NCI-H748 (cell line): ENCODE results near the gene PFKM.

Experiments
- DNase-seq: peaks from one replicate; lab custom pipeline; 2025; ENCODE audit not compliant: unreplicated experiment; lab: John Stamatoyannopoulos, UW

PFKM gene

DNA sequence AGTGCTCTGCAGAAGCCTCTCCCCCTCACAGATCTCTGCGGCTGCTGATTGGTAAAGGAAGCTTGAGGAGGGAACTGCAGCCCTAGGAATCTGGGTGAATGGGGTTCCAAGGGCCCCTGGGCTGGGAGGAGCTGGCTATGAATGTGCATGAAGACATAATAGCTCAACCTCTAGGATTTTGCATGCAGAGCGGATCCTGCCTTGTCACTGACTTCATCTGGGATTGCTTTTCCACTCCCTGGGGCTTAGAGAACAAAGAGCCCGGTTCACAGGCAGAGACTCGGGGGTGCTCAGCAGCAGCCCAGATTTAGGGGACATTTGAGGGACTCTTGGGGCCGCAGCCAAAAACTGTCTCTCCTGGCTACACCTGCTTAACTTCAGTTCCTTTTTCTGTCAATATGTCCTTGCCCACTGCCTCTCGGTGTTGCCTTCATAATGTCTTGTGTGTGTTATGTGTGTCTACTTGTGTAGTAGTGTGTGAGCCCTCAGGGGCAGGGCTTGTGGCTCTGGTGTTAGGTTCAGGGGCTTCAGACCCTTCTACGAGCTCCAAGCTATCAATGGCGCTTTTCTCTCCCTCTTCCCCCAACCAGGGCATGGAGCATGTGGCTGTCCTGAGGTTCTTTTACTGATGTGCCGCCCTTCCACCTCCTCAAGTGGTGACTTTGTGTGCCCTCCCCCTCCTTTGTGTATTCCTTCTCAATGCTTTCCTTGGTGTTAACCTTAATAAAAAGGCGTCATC, 66.2 kb downstream of the PFKM start:
- no peak for DNase-seq

DNA sequence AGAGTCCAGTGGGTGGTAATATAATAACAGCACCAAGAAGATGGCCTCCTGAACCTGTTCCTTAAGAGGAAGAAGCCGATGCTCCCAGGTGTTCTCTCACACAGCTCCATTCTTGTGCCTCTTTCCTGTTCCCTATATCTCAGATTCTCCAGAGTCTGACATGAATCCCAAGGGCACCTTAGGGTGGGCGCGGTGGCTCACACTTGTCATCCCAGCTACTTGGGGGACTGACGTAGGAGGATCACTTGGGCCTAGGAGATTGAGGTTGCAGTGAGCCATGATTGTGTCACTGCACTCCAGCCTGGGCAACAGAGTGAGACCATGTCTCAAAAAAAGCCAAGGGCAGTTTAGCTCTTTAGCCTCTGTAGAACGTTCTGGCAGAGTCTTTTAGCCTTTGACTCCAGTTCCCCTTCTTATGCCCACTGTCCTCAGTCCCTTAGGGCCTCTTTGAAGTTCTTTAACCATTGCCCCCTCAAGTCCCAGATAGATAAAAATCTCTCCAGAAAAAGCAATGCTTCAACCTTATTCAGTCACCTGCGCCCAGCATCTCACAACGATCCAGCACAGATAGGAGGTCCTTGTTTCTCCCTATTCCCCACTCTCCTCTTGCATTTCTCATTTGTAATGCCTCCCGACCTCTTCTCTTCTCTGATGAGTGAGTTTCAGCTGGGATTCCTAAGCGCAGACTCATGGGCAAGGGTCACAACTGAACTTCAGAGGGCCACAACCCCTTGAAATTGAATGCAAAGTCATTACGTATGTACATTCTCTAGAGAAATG, 68.9 kb downstream of the PFKM start:
- DNase-seq, result no peak

DNA sequence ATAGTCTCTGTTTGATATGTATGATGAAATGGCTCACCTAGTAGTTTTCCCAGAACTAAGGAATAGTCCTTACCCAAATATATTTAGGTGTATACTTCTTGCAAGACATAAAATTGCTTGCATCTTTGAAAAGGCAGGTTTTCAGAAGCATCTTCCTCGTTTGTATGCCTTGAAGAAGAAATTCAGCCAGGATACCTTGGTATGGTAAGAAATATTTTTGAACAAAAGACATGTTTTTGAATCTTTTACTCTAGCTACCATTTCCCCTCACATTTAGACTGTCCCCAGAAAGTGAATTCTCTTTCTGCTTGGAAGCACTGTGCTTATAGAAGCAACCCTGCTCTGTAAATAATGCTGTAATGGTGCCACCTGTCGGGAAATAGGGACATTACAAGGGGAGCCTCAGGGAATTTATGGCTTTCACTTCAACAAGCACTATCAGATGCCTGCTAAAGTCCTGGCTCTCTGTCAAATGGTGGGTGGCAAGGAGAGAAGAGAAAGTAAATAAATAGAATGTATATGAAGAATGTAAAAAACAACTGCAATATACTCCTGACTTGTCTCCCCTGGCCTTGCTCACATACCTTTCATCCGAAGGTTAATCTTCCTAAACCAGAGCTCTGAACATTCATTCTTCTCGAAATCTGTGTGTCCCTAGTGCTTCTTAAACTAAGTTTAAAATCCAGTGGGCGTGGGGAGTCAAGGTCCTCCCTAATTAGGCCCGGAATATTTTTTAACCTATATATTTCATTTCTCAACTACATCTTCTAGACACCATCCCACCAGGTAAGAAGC, 70.4 kb downstream of the PFKM start:
- peak; percentile 66 for DNase-seq

DNA sequence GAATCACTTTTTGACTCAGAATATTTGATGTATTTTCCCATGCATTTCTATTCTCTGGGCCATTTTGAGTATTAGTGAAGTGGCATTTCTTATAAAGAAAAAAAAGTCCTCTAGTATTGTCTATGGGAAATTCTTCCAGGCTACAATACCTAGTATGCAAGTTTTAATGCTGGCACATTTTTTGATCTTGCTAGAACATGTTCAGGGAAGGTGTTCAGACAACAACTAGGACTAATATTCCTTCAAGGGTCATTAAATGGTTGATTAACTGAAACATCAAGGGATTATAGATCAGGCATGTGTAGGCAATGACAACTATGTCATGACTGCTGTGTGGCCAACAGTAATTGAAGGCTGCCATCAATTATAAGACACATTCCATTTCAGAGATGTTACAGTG, 71.9 kb downstream of the PFKM start:
- DNase-seq, result no peak

DNA sequence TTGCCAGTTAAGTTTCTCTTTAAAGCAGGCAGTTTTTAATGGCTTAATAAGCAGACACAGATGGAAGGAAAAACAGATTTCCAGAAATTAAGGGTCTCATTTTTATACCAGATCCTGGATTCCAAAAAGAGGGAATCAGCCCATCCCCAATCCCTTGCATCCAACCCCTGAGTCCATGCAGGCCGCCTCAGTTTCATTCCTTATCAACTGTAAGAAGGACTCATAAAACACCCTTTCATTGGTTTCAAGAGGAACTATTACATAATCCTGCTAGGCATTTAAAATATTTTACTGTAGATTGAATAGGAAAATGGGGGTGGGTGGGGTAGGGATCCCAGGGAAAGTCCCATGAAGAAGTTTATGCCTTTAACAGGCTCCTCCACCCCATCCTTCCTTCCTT, 73.7 kb downstream of the PFKM start:
- no peak for DNase-seq

DNA sequence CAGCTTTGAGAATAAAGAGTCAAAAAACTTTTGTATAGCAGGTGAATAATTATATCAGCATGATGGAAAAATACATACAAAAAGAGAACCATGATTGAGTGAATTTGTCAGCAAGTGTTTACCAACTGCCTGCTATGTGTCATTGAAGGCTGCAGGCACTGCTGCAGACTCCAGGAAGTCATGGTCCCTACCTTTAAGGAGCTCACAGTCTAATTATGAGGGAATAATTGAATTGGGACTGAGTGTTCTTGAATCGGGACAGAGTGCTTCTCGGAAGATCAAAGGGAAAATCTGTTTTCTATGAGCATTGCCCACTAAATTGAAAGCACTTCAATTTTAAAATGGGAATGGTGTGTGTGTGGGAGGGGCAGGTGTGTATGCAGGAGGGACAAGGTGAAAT, 74.5 kb downstream of the PFKM start:
- DNase-seq, result no peak

DNA sequence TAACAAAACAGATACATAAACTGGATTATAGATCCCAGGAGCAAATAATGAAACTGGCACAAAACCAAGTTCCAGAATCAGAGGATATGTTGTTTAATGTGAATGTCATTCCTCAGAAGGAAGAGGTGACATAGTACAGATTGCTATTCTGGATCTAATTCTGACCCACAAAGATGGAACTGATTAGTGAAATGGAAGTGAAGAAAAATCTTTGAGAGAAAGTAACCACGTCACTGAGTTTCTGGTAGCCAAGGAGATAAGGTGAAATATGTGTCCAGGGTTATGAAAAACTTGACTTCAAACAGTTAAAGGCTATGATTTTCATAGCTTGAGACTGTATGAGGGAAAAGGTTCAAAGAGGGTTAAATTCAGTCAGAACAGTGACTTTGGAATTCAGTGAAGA, 75.6 kb downstream of the PFKM start:
- DNase-seq, result no peak
